Measurements from ENCODE around the gene ADGRF3. TPM values are rescaled to one million over a fixed set of nuclear protein-coding genes. Genes with fewer than 3 reads are reported as not detected.
"Not testable (repeated sequence)": the region's sequence is repeated elsewhere in the genome, so short reads cannot be mapped to it uniquely, and the experiment has no call there.

Gene ADGRF3
- total and polyA plus RNA-seq, 2 experiments from 2014 or later, result 0.12 to 0.33 TPM

DNA sequence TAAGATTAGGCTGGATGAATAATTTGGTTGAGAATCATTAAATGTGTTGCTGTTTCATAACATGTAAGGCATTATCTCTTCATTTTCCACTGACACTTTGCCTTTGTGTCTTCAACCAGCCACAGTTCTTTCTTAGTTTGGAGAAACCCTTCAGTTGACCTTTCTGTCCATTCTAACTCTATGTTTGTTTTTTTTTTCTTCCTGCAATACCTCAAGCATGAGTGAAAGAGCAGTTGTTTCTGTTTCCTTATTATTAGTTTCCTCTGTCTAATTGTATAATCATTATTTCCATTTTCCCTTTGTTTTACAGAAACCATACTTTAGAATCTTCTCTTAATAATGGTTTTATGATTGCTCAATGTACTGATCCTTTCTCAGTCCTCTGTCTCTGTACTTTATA lies 76.2 kb downstream of the ADGRF3 start:
- no peak for DNase-seq (ENCODE audit: low read depth in 1 of 2, low spot score in 1 of 2)
- peaks cover 5% of the 10 kb centered on the region for H3K36me3 ChIP-seq
- no peaks in the 10 kb centered on the region for H3K27me3 ChIP-seq
- peaks cover 19% of the 10 kb centered on the region for H3K4me1 ChIP-seq (ENCODE audit: low read depth)
- H3K27ac ChIP-seq, result peak overlapping the region; percentile 8
- H3K9me3 ChIP-seq (ENCODE audit: low read depth), result no peaks in the 10 kb centered on the region
- TF ChIP-seq, protein P1, sequence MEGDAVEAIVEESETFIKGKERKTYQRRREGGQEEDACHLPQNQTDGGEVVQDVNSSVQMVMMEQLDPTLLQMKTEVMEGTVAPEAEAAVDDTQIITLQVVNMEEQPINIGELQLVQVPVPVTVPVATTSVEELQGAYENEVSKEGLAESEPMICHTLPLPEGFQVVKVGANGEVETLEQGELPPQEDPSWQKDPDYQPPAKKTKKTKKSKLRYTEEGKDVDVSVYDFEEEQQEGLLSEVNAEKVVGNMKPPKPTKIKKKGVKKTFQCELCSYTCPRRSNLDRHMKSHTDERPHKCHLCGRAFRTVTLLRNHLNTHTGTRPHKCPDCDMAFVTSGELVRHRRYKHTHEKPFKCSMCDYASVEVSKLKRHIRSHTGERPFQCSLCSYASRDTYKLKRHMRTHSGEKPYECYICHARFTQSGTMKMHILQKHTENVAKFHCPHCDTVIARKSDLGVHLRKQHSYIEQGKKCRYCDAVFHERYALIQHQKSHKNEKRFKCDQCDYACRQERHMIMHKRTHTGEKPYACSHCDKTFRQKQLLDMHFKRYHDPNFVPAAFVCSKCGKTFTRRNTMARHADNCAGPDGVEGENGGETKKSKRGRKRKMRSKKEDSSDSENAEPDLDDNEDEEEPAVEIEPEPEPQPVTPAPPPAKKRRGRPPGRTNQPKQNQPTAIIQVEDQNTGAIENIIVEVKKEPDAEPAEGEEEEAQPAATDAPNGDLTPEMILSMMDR (IDR thresholded peaks at IDR 0.05; ENCODE audit: low read depth, low read length), result no peak
- H3K4me3 ChIP-seq, result no peak overlapping the region

DNA sequence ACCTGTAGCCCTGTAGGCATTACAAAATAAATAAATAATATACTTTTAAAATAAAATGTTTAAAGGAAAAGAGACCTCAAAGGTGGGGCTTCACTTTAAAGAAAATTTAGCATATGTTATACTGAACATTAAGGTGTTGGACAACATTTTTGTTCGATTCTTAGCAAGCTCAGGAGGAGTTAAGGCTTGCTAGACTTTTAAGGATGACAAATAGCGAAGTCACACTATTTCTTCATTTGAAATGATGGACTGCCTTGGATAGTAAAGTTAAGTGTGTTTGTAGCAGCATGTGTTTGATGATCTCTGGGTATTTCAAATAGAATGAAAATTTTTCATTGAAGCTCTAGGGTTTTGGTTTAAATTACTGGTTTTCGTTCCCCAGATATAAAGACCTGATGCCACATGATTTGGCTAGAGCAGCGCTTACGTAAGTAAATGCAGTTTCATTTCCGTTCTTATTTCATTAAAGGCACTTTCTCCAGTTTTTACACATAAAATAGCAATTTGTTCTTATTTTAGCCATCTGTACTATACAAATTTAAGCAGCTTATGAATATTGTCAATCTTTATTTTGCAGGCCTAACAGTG lies 76.9 kb downstream of the ADGRF3 start:
- TF ChIP-seq, protein P1 (IDR thresholded peaks at IDR 0.05; ENCODE audit: low read depth, low read length), result no peak
- no peak for DNase-seq (ENCODE audit: low read depth in 1 of 2, low spot score in 1 of 2)
- Histone ChIP-seq H3K36me3 (peaks cover 5% of the 10 kb centered on the region), H3K4me1 (ENCODE audit: low read depth) (peaks cover 12% of the 10 kb centered on the region), H3K4me3 (no peak overlapping the region), H3K27ac (peak overlapping the region; percentile 8), H3K27me3 (no peaks in the 10 kb centered on the region), H3K9me3 (ENCODE audit: low read depth) (no peaks in the 10 kb centered on the region)

DNA sequence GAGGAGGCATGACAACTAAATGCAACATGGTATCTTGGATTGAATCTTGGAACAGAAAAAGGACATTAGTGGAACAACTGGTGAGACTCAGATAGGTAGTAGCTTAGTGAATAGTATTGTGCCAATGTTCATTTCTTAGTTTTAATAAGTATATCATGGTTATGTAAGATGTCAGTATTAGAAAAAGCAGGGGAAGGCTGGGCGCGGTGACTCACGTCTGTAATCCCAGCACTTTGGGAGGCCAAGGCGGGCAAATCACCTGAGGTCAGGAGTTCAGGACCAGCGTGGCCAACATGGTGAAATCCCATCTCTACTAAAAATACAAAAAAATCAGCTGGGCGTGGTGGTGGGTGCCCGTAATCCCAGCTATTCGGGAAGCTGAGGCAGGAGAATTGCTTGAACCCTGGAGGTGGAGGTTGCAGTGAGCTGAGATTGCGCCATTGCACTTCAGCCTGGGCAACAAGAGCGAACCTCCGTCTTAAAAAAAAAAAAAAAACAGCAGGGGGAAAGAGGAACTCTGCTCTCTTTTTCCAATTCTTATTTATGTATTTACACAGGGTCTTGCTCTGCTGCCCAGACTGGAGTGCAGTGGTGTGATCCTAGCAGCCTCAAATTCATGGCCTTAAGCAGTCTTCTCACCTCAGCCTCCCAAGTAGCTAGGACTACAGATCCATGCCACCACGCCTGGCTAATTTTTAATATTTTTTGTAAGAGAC lies 77.8 kb downstream of the ADGRF3 start:
- H3K36me3 ChIP-seq; H3K27me3 ChIP-seq; H3K9me3 ChIP-seq (ENCODE audit: low read depth); DNase-seq (ENCODE audit: low read depth in 1 of 2, low spot score in 1 of 2); H3K4me3 ChIP-seq: not testable (repeated sequence)
- Histone ChIP-seq H3K27ac (peak overlapping the region; percentile 52), H3K4me1 (ENCODE audit: low read depth) (peaks cover 11% of the 10 kb centered on the region)

DNA sequence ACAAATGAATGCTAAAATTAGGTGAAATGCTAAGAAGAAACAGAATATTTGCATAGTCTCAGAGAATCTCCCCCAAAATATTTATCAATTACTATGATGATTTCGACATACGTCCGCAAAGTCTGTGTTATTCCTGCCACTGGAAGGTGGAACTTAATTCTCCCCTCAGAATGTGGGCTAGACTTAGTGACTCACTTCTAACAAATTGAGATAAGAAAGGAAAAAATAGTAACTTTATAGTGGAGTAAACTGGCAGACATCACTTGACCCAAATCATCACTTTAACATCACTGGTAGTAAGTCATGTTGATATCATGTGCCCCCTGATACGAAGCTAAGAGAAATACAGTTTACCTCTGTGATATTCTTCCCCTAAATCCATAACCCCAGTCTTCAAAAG lies 78.4 kb downstream of the ADGRF3 start:
- Histone ChIP-seq H3K36me3 (peaks cover 10% of the 10 kb centered on the region), H3K4me1 (ENCODE audit: low read depth) (peaks cover 11% of the 10 kb centered on the region), H3K9me3 (ENCODE audit: low read depth) (no peaks in the 10 kb centered on the region), H3K27me3 (no peaks in the 10 kb centered on the region), H3K4me3 (no peak overlapping the region), H3K27ac (peak overlapping the region; percentile 52)
- peak; percentile 4 to 73 for DNase-seq (ENCODE audit: low read depth in 1 of 2, low spot score in 1 of 2)
- TF ChIP-seq, protein P1 (IDR thresholded peaks at IDR 0.05; ENCODE audit: low read depth, low read length), result no peak

DNA sequence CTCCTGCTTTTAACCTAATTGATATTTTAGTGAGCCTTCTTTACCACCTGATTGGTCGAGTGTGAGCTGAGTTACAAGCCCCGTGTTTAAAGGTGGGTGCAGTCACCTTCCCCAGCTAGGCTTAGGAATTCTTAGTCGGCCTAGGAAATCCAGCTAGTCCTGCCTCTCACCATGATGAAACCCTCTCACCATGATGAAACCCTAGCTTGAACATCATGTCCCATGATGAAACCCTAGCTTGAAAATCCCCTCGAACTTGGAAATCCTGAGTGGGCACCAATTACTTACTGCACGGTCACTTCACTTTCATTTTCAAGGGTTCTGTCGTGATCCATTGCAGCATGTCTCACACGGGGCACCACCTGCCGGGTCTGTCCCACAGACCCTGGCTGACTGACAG lies 87.8 kb downstream of the ADGRF3 start:
- peaks cover 16% of the 10 kb centered on the region for H3K36me3 ChIP-seq
- not testable (repeated sequence) for H3K27ac ChIP-seq; H3K9me3 ChIP-seq (ENCODE audit: low read depth); H3K4me3 ChIP-seq; DNase-seq (ENCODE audit: low read depth in 1 of 2, low spot score in 1 of 2); H3K4me1 ChIP-seq (ENCODE audit: low read depth); H3K27me3 ChIP-seq

Other genes with a start within 250 kb of the ADGRF3 start
- gene GAREM2, start 173.7 kb downstream of the ADGRF3 start, total RNA-seq, result 1.2 and 1.6 TPM in 2 replicates
- 0.84 and 2.8 TPM in 2 replicates for gene GAREM2, start 173.7 kb downstream of the ADGRF3 start, polyA plus RNA-seq
- 149 and 154 TPM in 2 replicates for gene HADHA, start 102.2 kb downstream of the ADGRF3 start, total RNA-seq
- 197 and 223 TPM in 2 replicates for gene HADHA, start 102.2 kb downstream of the ADGRF3 start, polyA plus RNA-seq
- 108 and 118 TPM in 2 replicates for gene HADHB, start 101.8 kb downstream of the ADGRF3 start, total RNA-seq
- gene HADHB, start 101.8 kb downstream of the ADGRF3 start, polyA plus RNA-seq, result 189 and 229 TPM in 2 replicates
- gene SELENOI, start 646 bp downstream of the ADGRF3 start, total RNA-seq, result 9.3 and 13.7 TPM in 2 replicates
- 8.1 and 10.4 TPM in 2 replicates for gene SELENOI, start 646 bp downstream of the ADGRF3 start, polyA plus RNA-seq
- gene DRC1, start 55.1 kb upstream of the ADGRF3 start, total RNA-seq, result not detected in 2 replicates
- not detected in 2 replicates for gene DRC1, start 55.1 kb upstream of the ADGRF3 start, polyA plus RNA-seq
- 0.04 TPM in 1 of 2 replicates, not detected in the other for gene OTOF, start 131.3 kb upstream of the ADGRF3 start, total RNA-seq
- gene OTOF, start 131.3 kb upstream of the ADGRF3 start, polyA plus RNA-seq, result 0.30 TPM in 1 of 2 replicates, not detected in the other

All from cardiac muscle cell (in vitro differentiated cells and primary cell).